Right cardiac atrium (tissue), 5 donors: Measurements from ENCODE around the gene TEX14. TPM values are rescaled to one million over a fixed set of nuclear protein-coding genes. Genes with fewer than 3 reads are reported as not detected.
A peak's percentile ranks its signal among the peaks of the same experiment; 100 is the strongest.
"Not testable (repeated sequence)": the region's sequence is repeated elsewhere in the genome, so short reads cannot be mapped to it uniquely, and the experiment has no call there.

Experiments
- ATAC-seq, 2 donors: fragments of 200-7000 bp; cut with Tn5 transposase; one replicate each; pipeline versions ENCODE4 v1.8.0 to v1.9.1; 2020; ENCODE audit warnings: moderate library complexity in 2 of 2, mild to moderate bottlenecking in 1 of 2
- DNase-seq, 3 donors: peaks; one replicate each; pipeline ENCODE4 v3.0.0-alpha.2; 2020
- H3K27ac ChIP-seq: one replicate; pipeline ENCODE4 v1.5.1; 2013; ENCODE audit warnings: mild to moderate bottlenecking, low read length, control low read depth, moderate library complexity
- H3K27me3 ChIP-seq: one replicate; pipeline ENCODE4 v1.6.1; 2013; ENCODE audit not compliant: control insufficient read depth, insufficient read depth
- H3K4me1 ChIP-seq: one replicate; pipeline ENCODE4 v1.6.1; 2013; ENCODE audit warnings: low read length; ENCODE audit not compliant: control insufficient read depth, insufficient read depth
- H3K4me3 ChIP-seq: one replicate; pipeline ENCODE4 v1.5.1; 2013; ENCODE audit warnings: low read length, control low read depth
- H3K9me3 ChIP-seq: one replicate; pipeline ENCODE4 v1.6.1; 2013; ENCODE audit warnings: low read length; ENCODE audit not compliant: control insufficient read depth
- WGBS: extraction: QIAGEN DNeasy Blood & Tissue Kit; methylation state at CpG from one replicate; pipeline ENCODE4 v1.1.7; 2013; 5-methylcytosine and 5-hydroxymethylcytosine counted together
- intact Hi-C, 4 donors: fragments of 100-400 bp; cut with DNase I; formaldehyde crosslinking; loops; one replicate each; pipeline versions ENCODE4 v1.11.0 to v1.14.0; 2022 to 2023
- polyA plus RNA-seq: library from polyadenylated mRNA; stranded (reverse); fragments of 200-250 nt; gene quantifications from one replicate; pipeline ENCODE4 v1.2.3, GENCODE V29; 2013
- total RNA-seq, 4 donors: library from RNA; stranded (reverse); fragmentation: NEBNext Ultra II Directional; extraction: Animal tissue kit (Norgen Biotek cat#: 25700); gene quantifications; one replicate each; pipeline ENCODE4 v1.2.1, GENCODE V29; 2021
- donor health status: healthy with polysubstance abuse.
- donor health status: DM: no; HTN: yes; CAD: no.
- donor health status: DM: no; HTN: no; CAD: no.
- donor health status: DM: no; HTN: yes; CAD: no; lungs with severe emphysema.
- donor health status: DM: yes; HTN: yes; CAD: no.

The TEX14 gene
- total and polyA plus RNA-seq, 5 donors, result 0.15 to 0.57 (median 0.24) TPM; not detected in 1

- intact Hi-C loops, result no loop called here
- no peaks in the 10 kb centered on the region for H3K27me3 ChIP-seq
- DNase-seq (no peak), ATAC-seq (no peak)
- whole genome bisulfite sequencing, result 65% methylated on average over 4 of the region's 4 CpGs
- H3K27ac ChIP-seq, result no peak overlapping the region
- H3K9me3 ChIP-seq, result no peaks in the 10 kb centered on the region
- no peak overlapping the region for H3K4me3 ChIP-seq
- H3K4me1 ChIP-seq, result no peaks in the 10 kb centered on the region
Measured at GRCh38 chr17:58703137-58703915, 11.5 kb upstream of the TEX14 start.

DNA sequence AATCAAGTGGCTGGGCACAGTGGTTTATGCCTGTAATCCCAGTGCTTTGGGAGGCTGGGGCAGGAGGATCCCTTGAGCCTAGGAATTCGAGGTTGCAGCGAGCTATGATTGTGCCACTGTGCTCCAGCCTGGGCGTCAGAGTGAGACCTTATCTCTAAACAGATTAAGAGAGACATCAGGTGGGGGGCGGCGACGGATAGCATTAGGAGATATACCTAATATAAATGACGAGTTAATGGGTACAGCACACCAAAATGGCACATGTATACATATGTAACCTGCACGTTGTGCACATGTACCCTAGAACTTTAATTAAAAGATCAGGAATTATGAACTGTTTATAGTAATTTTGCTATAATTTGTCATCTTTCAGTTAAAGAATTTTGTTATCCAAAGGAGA lies 10.9 kb upstream of the TEX14 start:
- Histone ChIP-seq H3K27ac (no peak overlapping the region), H3K9me3 (no peaks in the 10 kb centered on the region), H3K4me3 (no peak overlapping the region), H3K4me1 (no peaks in the 10 kb centered on the region), H3K27me3 (no peaks in the 10 kb centered on the region)
- WGBS, result 82% methylated on average over 8 of the region's 8 CpGs
- intact Hi-C loops, result no loop called here
- no peak for DNase-seq
- ATAC-seq, result no peak

DNA sequence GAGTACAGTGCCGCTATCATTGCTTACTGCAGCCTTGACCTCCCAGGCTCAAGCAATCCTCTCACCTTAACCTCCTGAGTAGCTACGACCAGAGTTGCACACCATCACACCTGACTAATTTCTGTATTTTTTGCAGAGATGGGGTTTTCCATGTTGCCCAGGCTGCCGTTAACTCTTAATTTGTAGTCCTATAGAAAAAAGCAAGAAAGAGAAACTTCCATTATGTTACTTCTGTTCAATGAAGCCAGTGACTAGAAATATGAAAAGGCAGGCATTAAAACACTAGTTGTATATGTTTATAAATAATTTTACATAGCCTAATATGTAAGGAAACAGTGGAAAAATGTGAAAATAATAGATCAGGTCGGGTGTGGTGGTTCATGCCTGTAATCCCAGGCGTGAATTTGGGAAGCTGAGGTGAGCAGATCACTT lies 10.2 kb upstream of the TEX14 start:
- DNase-seq, result no peak
- no peak for ATAC-seq
- no peaks in the 10 kb centered on the region for H3K27me3 ChIP-seq
- no peaks in the 10 kb centered on the region for H3K9me3 ChIP-seq
- no peak overlapping the region for H3K4me3 ChIP-seq
- no peaks in the 10 kb centered on the region for H3K4me1 ChIP-seq
- H3K27ac ChIP-seq, result no peak overlapping the region
- intact Hi-C loops, result no loop called here
- 92% methylated on average over 5 of the region's 5 CpGs for WGBS

DNA sequence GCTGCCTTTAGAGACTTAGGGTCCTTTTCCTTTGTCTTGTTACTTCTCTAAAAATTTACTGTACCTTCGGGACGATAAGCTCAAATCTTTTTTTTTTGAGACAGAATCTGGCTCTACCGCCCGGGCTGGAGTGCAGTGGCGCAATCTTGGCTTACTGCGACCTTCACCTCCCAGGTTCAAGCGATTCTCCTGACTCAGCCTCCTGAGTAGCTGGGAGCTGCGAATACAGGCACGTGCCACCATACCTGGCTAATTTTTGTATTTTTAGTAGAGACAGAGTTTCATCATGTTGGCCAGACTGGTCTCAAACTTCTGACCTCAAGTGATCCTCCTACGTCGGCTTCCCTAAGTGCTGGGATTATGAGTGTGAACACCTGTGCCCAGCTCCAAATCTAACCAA lies 7.9 kb upstream of the TEX14 start:
- DNase-seq (no peak), ATAC-seq (no peak)
- intact Hi-C loops, result no loop called here
- no peak overlapping the region for H3K4me3 ChIP-seq
- H3K4me1 ChIP-seq, result no peaks in the 10 kb centered on the region
- no peaks in the 10 kb centered on the region for H3K27me3 ChIP-seq
- 97% methylated on average over 11 of the region's 11 CpGs for WGBS
- H3K9me3 ChIP-seq, result no peaks in the 10 kb centered on the region
- no peak overlapping the region for H3K27ac ChIP-seq

- 100% methylated on average over 1 of the region's 1 CpG for WGBS
- intact Hi-C loops, result loop anchor here in 3 of 4 donors (5.0 kb wide), 2 partner anchors 173 to 178 kb away; no protein-coding TSS in a partner anchor
- Histone ChIP-seq H3K27ac (no peak overlapping the region), H3K4me1 (no peaks in the 10 kb centered on the region), H3K27me3 (no peaks in the 10 kb centered on the region), H3K4me3 (no peak overlapping the region), H3K9me3 (no peaks in the 10 kb centered on the region)
- ATAC-seq, result no peak
- DNase-seq, result no peak
Measured at GRCh38 chr17:58694826-58695225, 3.0 kb upstream of the TEX14 start.

- Histone ChIP-seq H3K9me3 (no peaks in the 10 kb centered on the region), H3K4me3 (no peak overlapping the region), H3K27ac (no peak overlapping the region), H3K4me1 (no peaks in the 10 kb centered on the region), H3K27me3 (no peaks in the 10 kb centered on the region)
- no peak for DNase-seq
- WGBS, result 92% methylated on average over 8 of the region's 8 CpGs
- no peak for ATAC-seq
- intact Hi-C loops, result loop anchor here in 3 of 4 donors (5.0 kb wide), 2 partner anchors 172 to 177 kb away; no protein-coding TSS in a partner anchor
Measured at GRCh38 chr17:58694302-58694701, 2.5 kb upstream of the TEX14 start.

GRCh38 chr17:58693751-58694150 lies 1.9 kb upstream of the TEX14 start:
- DNase-seq (no peak), ATAC-seq (no peak)
- Histone ChIP-seq H3K27ac (no peak overlapping the region), H3K27me3 (no peaks in the 10 kb centered on the region), H3K4me3 (no peak overlapping the region), H3K4me1 (no peaks in the 10 kb centered on the region), H3K9me3 (no peaks in the 10 kb centered on the region)
- intact Hi-C loops, result loop anchor here in 3 of 4 donors (2.0 to 5.0 kb wide), 3 partner anchors 61 to 176 kb away; no protein-coding TSS in a partner anchor
- WGBS, result 76% methylated on average over 2 of the region's 2 CpGs

DNA sequence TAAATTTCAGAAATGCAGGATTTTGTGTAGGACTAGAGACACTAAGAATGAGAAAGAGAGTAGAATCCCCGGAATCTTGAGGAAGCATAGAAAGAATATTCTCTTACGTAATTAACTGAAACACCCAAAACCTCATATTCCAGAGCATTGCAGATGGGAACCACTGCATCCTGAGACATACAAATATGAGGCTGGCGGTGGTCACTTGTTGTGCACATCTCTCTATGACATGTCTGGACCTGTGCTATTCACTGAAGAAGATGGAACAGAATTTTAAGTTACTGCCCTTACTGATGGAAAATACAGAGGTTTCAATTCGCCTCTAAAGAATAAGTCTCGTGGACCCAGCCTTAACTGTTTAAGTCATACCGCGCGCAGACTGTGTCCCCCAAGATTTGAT lies 1.4 kb upstream of the TEX14 start:
- Histone ChIP-seq H3K27ac (no peak overlapping the region), H3K4me3 (peak overlapping the region; percentile 62), H3K4me1 (no peaks in the 10 kb centered on the region), H3K9me3 (no peaks in the 10 kb centered on the region), H3K27me3 (no peaks in the 10 kb centered on the region)
- intact Hi-C loops, result loop anchor here in 3 of 4 donors (2.0 to 5.0 kb wide), 3 partner anchors 60 to 176 kb away; no protein-coding TSS in a partner anchor
- ATAC-seq (no peak), DNase-seq (no peak)
- 73% methylated on average over 8 of the region's 8 CpGs for WGBS

- ATAC-seq (peak; percentile 100), DNase-seq (peak; percentile 89 to 95 (median 94))
- no peaks in the 10 kb centered on the region for H3K9me3 ChIP-seq
- no peaks in the 10 kb centered on the region for H3K27me3 ChIP-seq
- peak within 1 kb of the TSS; percentile 62 for H3K4me3 ChIP-seq
- WGBS, result 12% methylated on average over 50 of the region's 50 CpGs
- intact Hi-C loops, result loop anchor here in 3 of 4 donors (2.0 to 5.0 kb wide), 3 partner anchors 60 to 175 kb away; no protein-coding TSS in a partner anchor
- H3K4me1 ChIP-seq, result no peaks in the 10 kb centered on the region
- H3K27ac ChIP-seq, result peak within 1 kb of the TSS; percentile 49
Measured at GRCh38 chr17:58692239-58693055, 602 bp upstream of the TEX14 start, which contains the start of gene RAD51C. Gene RAD51C, plus strand, starts transcription at chr17:58692602. Its CDS starts 42 bp downstream, at chr17:58692644.

DNA sequence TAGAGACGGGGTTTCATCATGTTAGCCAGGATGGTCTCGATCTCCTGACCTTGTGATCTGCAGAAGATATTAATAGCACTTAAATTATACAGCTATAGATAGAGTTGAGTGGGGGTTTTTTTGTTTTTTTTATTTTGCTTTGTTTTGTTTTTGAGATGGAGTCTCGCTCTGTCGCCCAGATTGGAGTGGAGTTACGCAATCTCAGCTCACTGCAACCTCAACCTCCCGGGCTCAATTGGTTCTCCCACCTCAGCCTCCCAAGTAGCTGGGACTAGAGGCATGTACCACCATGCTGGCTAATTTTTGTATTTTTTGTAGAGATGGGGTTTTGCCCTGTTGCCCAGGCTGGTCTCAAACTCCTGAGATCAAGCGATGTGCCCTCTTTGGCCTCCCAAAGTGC lies 1.8 kb downstream of the TEX14 start:
- not testable (repeated sequence) for H3K4me1 ChIP-seq, ATAC-seq, H3K9me3 ChIP-seq, H3K4me3 ChIP-seq, H3K27ac ChIP-seq, DNase-seq, H3K27me3 ChIP-seq
- intact Hi-C loops, result loop anchor here in 3 of 4 donors (5.0 kb wide), 2 partner anchors 168 to 173 kb away; no protein-coding TSS in a partner anchor
- WGBS, result 95% methylated on average over 7 of the region's 7 CpGs

DNA sequence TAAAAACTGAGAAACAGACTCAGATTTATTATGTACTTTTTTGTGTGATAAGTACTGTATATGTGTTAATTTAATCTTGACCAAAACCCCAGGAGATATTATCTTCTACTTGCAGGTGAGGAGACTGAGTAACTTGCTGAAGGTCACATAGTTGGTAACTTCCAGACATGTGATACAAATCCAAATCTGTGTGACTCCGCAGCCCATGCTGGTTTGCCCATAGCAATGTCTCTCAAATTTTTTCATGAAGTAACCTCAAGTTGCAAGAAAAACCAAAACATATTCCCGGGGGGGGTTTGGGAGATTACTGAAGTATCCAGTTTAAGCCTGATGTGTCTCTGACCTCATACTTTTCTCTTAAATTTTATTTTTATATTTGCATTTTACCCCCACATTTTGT lies 3.3 kb downstream of the TEX14 start:
- H3K4me1 ChIP-seq, result no peaks in the 10 kb centered on the region
- intact Hi-C loops, result no loop called here
- no peak overlapping the region for H3K4me3 ChIP-seq
- no peak overlapping the region for H3K27ac ChIP-seq
- no peaks in the 10 kb centered on the region for H3K9me3 ChIP-seq
- H3K27me3 ChIP-seq, result no peaks in the 10 kb centered on the region
- no peak for DNase-seq
- 91% methylated on average over 2 of the region's 2 CpGs for WGBS
- ATAC-seq, result no peak
